ENCODE measurements around the gene AASS.
"Not testable (repeated sequence)": the region's sequence is repeated elsewhere in the genome, so short reads cannot be mapped to it uniquely, and the experiment has no call there.

Gene AASS

DNA sequence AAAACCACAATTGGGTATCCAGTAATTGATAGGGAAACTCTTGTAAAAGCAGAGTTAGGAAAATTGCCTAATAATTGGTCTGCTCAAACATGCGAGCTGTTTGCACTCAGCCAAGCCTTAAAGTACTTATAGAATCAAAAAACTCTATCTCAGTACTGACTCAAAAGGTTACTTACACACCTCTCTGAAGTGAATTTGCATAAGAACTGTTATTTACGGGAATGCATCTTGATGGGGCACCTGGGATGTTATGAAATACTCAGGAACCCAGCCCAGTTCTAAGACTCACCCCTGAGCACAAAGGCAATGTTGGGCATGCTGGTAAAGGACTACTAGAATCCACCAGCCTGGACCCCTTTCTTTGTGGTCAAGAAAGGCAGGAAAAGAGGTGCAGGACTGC is 28.1 kb upstream of the AASS start:
- H3K4ac ChIP-seq (ENCODE audit: low read length); H3K36me3 ChIP-seq (replicated peaks in 1 of 2; ENCODE audit: control insufficient read depth in 2 of 2, insufficient read depth in 2 of 2, low read length in 2 of 2); H4K8ac ChIP-seq (ENCODE audit: low read depth, low read length); H2BK5ac ChIP-seq (ENCODE audit: low read length); H3K23ac ChIP-seq (ENCODE audit: low read depth, low read length, poor library complexity); H2AK5ac ChIP-seq (ENCODE audit: low read depth, low read length); H3K79me1 ChIP-seq (ENCODE audit: low read depth, low read length); H2BK15ac ChIP-seq (ENCODE audit: low read length); H3K14ac ChIP-seq (ENCODE audit: low read length); H3K9me3 ChIP-seq (replicated peaks in 1 of 2; ENCODE audit: control insufficient read depth in 2 of 2, insufficient read depth in 1 of 2, low read depth in 1 of 2, low read length in 2 of 2); H2BK12ac ChIP-seq (ENCODE audit: low read length); H3K9ac ChIP-seq (ENCODE audit: low read depth, low read length, poor library complexity); H3K4me1 ChIP-seq (ENCODE audit: control insufficient read depth in 2 of 2, insufficient read depth in 1 of 2, low read depth in 1 of 2, low read length in 2 of 2); H3K18ac ChIP-seq (ENCODE audit: low read length); DNase-seq (ENCODE audit: low spot score); H3K4me3 ChIP-seq (ENCODE audit: low read length in 2 of 2); H2BK120ac ChIP-seq (ENCODE audit: low read depth, low read length); H4K91ac ChIP-seq (ENCODE audit: low read depth, low read length, poor library complexity); H2AFZ ChIP-seq (ENCODE audit: low read length); H3K27ac ChIP-seq (replicated peaks; ENCODE audit: low read length); H3K4me2 ChIP-seq (ENCODE audit: insufficient read depth, low read length, poor library complexity, severe bottlenecking): not testable (repeated sequence)
- WGBS, 2 donors (ENCODE audit: extremely low coverage in 2 of 2, insufficient read length in 2 of 2, insufficient replicate concordance in 1 of 2): no CpG with 5 or more reads among the region's 2 CpGs
- peaks cover 0 to 31% (median 0%) of the 10 kb centered on the region in 3 experiments for H3K27me3 ChIP-seq (ENCODE audit: control insufficient read depth in 3 of 3, insufficient read depth in 3 of 3, low read depth in 1 of 3, low read length in 3 of 3)

DNA sequence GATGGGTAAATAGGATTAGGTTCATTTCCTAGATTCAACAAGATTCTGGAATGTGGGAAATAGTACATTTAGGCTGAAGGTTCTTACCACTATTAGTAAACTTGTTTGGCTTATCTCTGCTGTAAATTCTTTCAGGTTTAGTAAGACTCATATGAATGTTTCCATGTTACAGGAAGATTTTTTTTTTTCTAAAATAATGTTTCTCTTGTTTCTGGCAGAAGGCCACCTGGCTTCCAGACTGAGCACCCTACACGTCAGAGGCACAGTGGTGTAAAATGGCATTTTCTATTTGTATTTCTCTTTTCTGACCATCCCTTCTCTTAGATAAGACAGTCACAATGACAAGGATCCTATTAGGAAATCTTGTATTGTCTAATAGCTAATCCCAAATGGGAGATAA is 22.7 kb upstream of the AASS start:
- Histone ChIP-seq H3K27me3 (ENCODE audit: control insufficient read depth in 3 of 3, insufficient read depth in 3 of 3, low read depth in 1 of 3, low read length in 3 of 3) (peaks cover 0 to 24% (median 0%) of the 10 kb centered on the region in 3 experiments), H3K4me1 (ENCODE audit: control insufficient read depth in 2 of 2, insufficient read depth in 1 of 2, low read depth in 1 of 2, low read length in 2 of 2) (no peaks in the 10 kb centered on the region), H2AK5ac (ENCODE audit: low read depth, low read length) (no peak overlapping the region), H3K18ac (ENCODE audit: low read length) (no peak overlapping the region), H3K27ac (replicated peaks; ENCODE audit: low read length) (no peak overlapping the region), H2BK12ac (ENCODE audit: low read length) (no peak overlapping the region), H3K4me3 (ENCODE audit: low read length in 2 of 2) (no peak overlapping the region), H3K36me3 (replicated peaks in 1 of 2; ENCODE audit: control insufficient read depth in 2 of 2, insufficient read depth in 2 of 2, low read length in 2 of 2) (no peaks in the 10 kb centered on the region), H2BK15ac (ENCODE audit: low read length) (no peak overlapping the region), H3K4me2 (ENCODE audit: insufficient read depth, low read length, poor library complexity, severe bottlenecking) (no peak overlapping the region), H4K91ac (ENCODE audit: low read depth, low read length, poor library complexity) (no peak overlapping the region), H3K14ac (ENCODE audit: low read length) (no peak overlapping the region), H3K9ac (ENCODE audit: low read depth, low read length, poor library complexity) (no peak overlapping the region), H2BK5ac (ENCODE audit: low read length) (no peak overlapping the region), H2AFZ (ENCODE audit: low read length) (no peak overlapping the region), H3K79me1 (ENCODE audit: low read depth, low read length) (no peaks in the 10 kb centered on the region), H3K9me3 (replicated peaks in 1 of 2; ENCODE audit: control insufficient read depth in 2 of 2, insufficient read depth in 1 of 2, low read depth in 1 of 2, low read length in 2 of 2) (no peaks in the 10 kb centered on the region), H4K8ac (ENCODE audit: low read depth, low read length) (no peak overlapping the region), H2BK120ac (ENCODE audit: low read depth, low read length) (no peak overlapping the region), H3K4ac (ENCODE audit: low read length) (no peak overlapping the region), H3K23ac (ENCODE audit: low read depth, low read length, poor library complexity) (no peak overlapping the region)
- no CpG with 5 or more reads among the region's 1 CpG for WGBS, 2 donors (ENCODE audit: extremely low coverage in 2 of 2, insufficient read length in 2 of 2, insufficient replicate concordance in 1 of 2)
- DNase-seq (ENCODE audit: low spot score): no peak

DNA sequence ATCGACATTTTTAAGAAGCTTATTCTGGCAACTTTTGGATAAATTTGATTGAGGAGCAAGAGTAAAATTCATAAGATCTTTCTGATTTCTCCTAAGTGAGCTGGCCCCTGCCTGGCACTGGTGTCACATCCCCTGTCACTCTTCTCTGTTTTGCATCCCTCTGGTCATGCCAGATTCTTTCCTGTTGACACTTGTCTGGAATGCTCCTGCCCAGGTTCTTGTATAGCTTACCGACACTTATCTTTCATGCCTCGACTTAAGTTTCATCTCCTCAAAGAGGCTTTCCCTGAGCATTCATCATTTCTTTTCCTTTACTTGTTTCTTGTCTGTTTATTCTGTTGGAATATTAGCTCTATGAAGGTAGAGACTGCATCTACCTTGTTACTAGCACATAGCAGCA is 22.2 kb upstream of the AASS start:
- peaks cover 0 to 20% (median 0%) of the 10 kb centered on the region in 3 experiments for H3K27me3 ChIP-seq (ENCODE audit: control insufficient read depth in 3 of 3, insufficient read depth in 3 of 3, low read depth in 1 of 3, low read length in 3 of 3)
- H3K79me1 ChIP-seq (ENCODE audit: low read depth, low read length): no peaks in the 10 kb centered on the region
- no peak overlapping the region for H3K4me3 ChIP-seq (ENCODE audit: low read length in 2 of 2)
- H3K14ac ChIP-seq (ENCODE audit: low read length): no peak overlapping the region
- no peak overlapping the region for H2BK15ac ChIP-seq (ENCODE audit: low read length)
- H2BK12ac ChIP-seq (ENCODE audit: low read length): no peak overlapping the region
- H4K91ac ChIP-seq (ENCODE audit: low read depth, low read length, poor library complexity): no peak overlapping the region
- H2AK5ac ChIP-seq (ENCODE audit: low read depth, low read length): no peak overlapping the region
- no peak overlapping the region for H3K4me2 ChIP-seq (ENCODE audit: insufficient read depth, low read length, poor library complexity, severe bottlenecking)
- H3K23ac ChIP-seq (ENCODE audit: low read depth, low read length, poor library complexity): no peak overlapping the region
- no peak overlapping the region for H2BK120ac ChIP-seq (ENCODE audit: low read depth, low read length)
- H3K4ac ChIP-seq (ENCODE audit: low read length): no peak overlapping the region
- H3K9ac ChIP-seq (ENCODE audit: low read depth, low read length, poor library complexity): no peak overlapping the region
- no peak overlapping the region for H2AFZ ChIP-seq (ENCODE audit: low read length)
- DNase-seq (ENCODE audit: low spot score): no peak
- H3K36me3 ChIP-seq (replicated peaks in 1 of 2; ENCODE audit: control insufficient read depth in 2 of 2, insufficient read depth in 2 of 2, low read length in 2 of 2): no peaks in the 10 kb centered on the region
- H3K18ac ChIP-seq (ENCODE audit: low read length): no peak overlapping the region
- H2BK5ac ChIP-seq (ENCODE audit: low read length): no peak overlapping the region
- no peak overlapping the region for H4K8ac ChIP-seq (ENCODE audit: low read depth, low read length)
- no peaks in the 10 kb centered on the region for H3K9me3 ChIP-seq (replicated peaks in 1 of 2; ENCODE audit: control insufficient read depth in 2 of 2, insufficient read depth in 1 of 2, low read depth in 1 of 2, low read length in 2 of 2)
- H3K27ac ChIP-seq (replicated peaks; ENCODE audit: low read length): no peak overlapping the region
- H3K4me1 ChIP-seq (ENCODE audit: control insufficient read depth in 2 of 2, insufficient read depth in 1 of 2, low read depth in 1 of 2, low read length in 2 of 2): no peaks in the 10 kb centered on the region
- WGBS, 2 donors (ENCODE audit: extremely low coverage in 2 of 2, insufficient read length in 2 of 2, insufficient replicate concordance in 1 of 2): no CpG with 5 or more reads among the region's 3 CpGs

DNA sequence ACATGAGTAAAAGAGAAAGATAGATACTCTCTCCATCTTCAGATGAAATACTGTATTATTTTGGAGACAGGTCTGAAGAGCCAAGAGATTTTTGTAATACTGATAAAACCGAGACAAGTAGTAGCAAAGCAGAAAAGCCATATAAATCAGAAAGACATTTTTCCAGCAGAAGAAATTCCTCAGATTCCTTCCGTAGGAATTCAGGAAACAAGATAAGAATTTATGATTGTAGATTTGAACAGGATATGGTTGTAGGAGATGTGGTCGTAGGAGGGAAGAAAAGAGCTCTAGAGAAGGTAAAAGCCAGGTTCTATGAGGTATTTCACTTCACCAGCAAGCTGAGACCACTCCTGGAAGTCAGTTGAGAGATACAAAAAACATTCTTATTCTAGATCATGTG is 17.6 kb upstream of the AASS start:
- 100% methylated on average over 1 of the region's 3 CpGs; no CpG with 5 or more reads in 1 of the 2 donors for WGBS, 2 donors (ENCODE audit: extremely low coverage in 2 of 2, insufficient read length in 2 of 2, insufficient replicate concordance in 1 of 2)
- H2BK12ac ChIP-seq (ENCODE audit: low read length): no peak overlapping the region
- no peak overlapping the region for H2BK5ac ChIP-seq (ENCODE audit: low read length)
- H3K23ac ChIP-seq (ENCODE audit: low read depth, low read length, poor library complexity): no peak overlapping the region
- no peaks in the 10 kb centered on the region for H3K4me1 ChIP-seq (ENCODE audit: control insufficient read depth in 2 of 2, insufficient read depth in 1 of 2, low read depth in 1 of 2, low read length in 2 of 2)
- no peak overlapping the region for H3K4me2 ChIP-seq (ENCODE audit: insufficient read depth, low read length, poor library complexity, severe bottlenecking)
- no peak overlapping the region for H3K4me3 ChIP-seq (ENCODE audit: low read length in 2 of 2)
- H3K9ac ChIP-seq (ENCODE audit: low read depth, low read length, poor library complexity): no peak overlapping the region
- no peaks in the 10 kb centered on the region for H3K36me3 ChIP-seq (replicated peaks in 1 of 2; ENCODE audit: control insufficient read depth in 2 of 2, insufficient read depth in 2 of 2, low read length in 2 of 2)
- no peak overlapping the region for H2BK15ac ChIP-seq (ENCODE audit: low read length)
- no peak overlapping the region for H3K14ac ChIP-seq (ENCODE audit: low read length)
- H4K91ac ChIP-seq (ENCODE audit: low read depth, low read length, poor library complexity): no peak overlapping the region
- H4K8ac ChIP-seq (ENCODE audit: low read depth, low read length): no peak overlapping the region
- no peaks in the 10 kb centered on the region for H3K79me1 ChIP-seq (ENCODE audit: low read depth, low read length)
- H2AFZ ChIP-seq (ENCODE audit: low read length): no peak overlapping the region
- H3K9me3 ChIP-seq (replicated peaks in 1 of 2; ENCODE audit: control insufficient read depth in 2 of 2, insufficient read depth in 1 of 2, low read depth in 1 of 2, low read length in 2 of 2): no peaks in the 10 kb centered on the region
- no peaks in the 10 kb centered on the region for H3K27me3 ChIP-seq (ENCODE audit: control insufficient read depth in 3 of 3, insufficient read depth in 3 of 3, low read depth in 1 of 3, low read length in 3 of 3)
- H2BK120ac ChIP-seq (ENCODE audit: low read depth, low read length): no peak overlapping the region
- H2AK5ac ChIP-seq (ENCODE audit: low read depth, low read length): no peak overlapping the region
- H3K27ac ChIP-seq (replicated peaks; ENCODE audit: low read length): no peak overlapping the region
- no peak overlapping the region for H3K4ac ChIP-seq (ENCODE audit: low read length)
- no peak for DNase-seq (ENCODE audit: low spot score)
- H3K18ac ChIP-seq (ENCODE audit: low read length): no peak overlapping the region
